HG03175 (cell line): ENCODE data around the gene TPSAB1.

Source experiments
- ATAC-seq: cut with Tn5 transposase; IDR thresholded peaks from one replicate; pipeline ENCODE4 v1.9.1; 2021; ENCODE audit warnings: mild to moderate bottlenecking, moderate library complexity; ENCODE audit not compliant: unreplicated experiment

The TPSAB1 gene

DNA sequence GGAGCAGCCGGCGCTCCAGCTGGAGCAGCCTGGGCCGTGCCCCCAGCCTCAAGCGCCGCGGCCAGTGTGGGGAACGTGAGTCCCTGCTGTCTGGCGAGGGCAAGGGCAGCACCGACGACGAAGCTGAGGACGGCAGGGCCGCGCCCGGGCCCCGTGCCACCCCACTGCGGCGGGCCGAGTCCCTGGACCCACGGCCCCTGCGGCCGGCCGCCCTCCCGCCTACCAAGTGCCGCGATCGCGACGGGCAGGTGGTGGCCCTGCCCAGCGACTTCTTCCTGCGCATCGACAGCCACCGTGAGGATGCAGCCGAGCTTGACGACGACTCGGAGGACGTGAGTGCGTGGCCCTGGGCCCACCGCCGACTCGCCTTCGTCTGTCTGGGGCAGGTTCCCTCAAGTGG is 31.4 kb upstream of the TPSAB1 start:
- no peak for ATAC-seq

DNA sequence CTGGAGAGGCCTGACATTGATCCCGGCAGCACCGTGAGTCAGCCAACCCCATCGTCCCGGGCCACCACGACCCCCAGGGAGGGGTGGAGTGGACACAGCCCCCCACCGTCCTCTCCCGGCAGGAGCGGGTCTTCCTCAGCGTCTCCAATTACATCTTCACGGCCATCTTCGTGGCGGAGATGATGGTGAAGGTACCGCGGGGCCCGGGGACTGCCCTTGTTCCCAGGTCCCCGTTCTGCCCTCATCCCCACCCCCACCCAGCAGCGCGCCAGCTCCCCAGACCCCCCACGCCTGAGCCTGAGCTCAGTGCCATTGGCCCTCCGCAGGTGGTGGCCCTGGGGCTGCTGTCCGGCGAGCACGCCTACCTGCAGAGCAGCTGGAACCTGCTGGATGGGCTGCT is 30.0 kb upstream of the TPSAB1 start:
- no peak for ATAC-seq

DNA sequence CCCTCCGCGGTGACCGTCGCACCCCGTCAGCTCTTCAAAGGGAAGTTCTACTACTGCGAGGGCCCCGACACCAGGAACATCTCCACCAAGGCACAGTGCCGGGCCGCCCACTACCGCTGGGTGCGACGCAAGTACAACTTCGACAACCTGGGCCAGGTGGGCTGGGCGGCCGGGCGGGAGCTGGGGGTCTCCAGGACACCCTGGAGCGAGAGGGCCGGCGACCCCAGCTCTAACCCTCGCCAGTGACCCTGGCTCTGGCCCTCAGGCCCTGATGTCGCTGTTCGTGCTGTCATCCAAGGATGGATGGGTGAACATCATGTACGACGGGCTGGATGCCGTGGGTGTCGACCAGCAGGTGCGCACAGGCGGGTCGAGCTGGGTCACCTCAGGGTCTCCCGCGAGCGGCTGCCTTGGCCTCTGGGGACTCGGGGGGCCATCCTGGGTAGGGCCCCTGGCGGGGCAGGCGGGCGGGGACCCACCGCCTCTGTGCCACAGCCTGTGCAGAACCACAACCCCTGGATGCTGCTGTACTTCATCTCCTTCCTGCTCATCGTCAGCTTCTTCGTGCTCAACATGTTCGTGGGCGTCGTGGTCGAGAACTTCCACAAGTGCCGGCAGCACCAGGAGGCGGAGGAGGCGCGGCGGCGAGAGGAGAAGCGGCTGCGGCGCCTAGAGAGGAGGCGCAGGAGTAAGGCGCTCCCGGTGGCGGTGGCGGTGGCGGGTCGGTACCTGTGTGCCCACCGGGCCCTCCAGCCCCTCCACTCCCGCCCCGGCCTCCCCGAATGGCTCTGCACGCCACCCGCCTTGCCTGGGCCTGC is 28.8 kb upstream of the TPSAB1 start:
- ATAC-seq, result no peak

DNA sequence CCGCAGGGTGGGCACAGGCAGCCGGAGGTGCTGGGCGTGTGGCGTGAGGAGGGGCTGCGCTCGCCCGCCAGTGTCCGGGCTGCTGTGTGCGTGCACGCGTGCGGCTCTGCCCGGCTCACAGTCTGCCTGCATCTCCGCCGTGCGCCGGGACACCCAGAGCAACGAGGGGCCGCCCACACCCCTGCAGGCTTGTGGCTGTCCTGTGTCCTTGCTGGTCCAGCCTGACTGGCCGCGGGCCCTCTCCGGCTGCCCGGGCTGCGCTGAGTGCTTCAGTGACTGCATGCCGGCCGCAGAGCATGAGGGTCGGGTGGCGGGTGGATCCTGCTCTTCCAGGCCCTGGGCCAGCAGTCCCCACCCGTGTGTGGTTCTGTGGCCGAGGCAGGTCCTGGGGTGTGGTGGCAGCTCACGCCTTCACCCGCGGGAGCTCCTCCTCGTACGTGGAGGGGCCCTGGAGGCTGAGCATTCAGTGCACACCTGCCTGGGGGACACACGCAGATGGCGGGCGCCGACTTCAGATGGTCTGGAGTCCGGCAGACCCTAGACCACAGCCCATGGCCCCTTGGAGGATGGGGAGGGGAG is 27.8 kb upstream of the TPSAB1 start:
- ATAC-seq, result no peak

DNA sequence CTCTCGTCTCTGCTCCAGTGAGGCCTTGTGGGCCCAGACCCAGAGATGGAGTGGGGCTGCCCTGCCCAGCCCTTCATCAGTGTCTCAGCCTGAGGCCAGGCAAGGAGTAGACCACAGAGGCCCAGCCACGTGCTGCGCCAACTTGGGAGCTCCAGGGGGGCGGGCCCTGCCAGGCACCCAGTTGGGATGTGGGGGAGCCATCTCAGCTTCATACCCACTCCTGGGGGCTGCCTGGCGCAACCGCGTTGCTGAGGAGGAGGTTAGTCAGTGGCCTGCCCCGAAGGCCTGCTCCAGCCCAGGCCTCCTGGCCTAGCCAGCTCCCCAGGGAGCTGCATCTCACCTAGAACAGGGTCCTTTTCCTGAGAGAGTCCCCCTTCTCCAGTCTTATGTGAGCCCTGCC is 27.3 kb upstream of the TPSAB1 start:
- no peak for ATAC-seq

DNA sequence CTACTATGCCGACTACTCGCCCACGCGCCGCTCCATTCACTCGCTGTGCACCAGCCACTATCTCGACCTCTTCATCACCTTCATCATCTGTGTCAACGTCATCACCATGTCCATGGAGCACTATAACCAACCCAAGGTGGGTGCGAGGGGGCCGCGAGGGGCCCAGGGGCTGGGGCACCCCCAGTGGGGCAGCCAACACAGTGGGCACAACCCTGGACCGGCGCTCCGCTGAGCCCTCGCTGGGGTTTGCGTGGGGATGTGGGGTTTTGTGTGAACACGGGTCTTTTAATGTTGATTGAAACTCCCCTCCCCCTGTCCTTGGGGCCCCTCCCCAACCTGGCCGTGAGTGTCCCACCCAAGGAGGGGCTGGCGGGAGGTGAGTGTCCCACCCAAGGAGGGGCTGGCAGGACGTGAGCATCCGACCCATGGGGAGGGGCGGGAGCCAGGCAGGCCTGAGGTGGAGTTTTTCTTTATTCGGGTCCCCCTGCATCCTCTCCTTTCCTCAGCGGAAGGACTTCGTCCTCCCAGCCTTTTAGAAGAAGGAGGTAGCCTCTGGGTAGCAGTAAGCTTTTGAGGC is 26.6 kb upstream of the TPSAB1 start:
- ATAC-seq, result no peak

DNA sequence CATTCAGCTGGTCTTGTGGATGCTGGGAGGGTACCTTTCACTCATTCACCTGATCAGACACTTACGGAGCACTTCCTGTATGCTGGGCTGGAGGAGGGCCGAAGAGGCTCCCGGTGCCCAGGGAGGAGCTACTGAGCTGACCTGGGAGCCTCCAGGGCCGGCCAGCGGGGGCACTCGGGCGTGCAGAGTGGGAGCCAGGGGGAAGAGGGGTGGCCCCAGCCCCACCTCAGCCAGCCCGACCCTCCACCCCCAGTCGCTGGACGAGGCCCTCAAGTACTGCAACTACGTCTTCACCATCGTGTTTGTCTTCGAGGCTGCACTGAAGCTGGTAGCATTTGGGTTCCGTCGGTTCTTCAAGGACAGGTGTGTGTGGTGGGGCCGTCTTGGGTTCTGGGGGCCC is 25.8 kb upstream of the TPSAB1 start:
- no peak for ATAC-seq

DNA sequence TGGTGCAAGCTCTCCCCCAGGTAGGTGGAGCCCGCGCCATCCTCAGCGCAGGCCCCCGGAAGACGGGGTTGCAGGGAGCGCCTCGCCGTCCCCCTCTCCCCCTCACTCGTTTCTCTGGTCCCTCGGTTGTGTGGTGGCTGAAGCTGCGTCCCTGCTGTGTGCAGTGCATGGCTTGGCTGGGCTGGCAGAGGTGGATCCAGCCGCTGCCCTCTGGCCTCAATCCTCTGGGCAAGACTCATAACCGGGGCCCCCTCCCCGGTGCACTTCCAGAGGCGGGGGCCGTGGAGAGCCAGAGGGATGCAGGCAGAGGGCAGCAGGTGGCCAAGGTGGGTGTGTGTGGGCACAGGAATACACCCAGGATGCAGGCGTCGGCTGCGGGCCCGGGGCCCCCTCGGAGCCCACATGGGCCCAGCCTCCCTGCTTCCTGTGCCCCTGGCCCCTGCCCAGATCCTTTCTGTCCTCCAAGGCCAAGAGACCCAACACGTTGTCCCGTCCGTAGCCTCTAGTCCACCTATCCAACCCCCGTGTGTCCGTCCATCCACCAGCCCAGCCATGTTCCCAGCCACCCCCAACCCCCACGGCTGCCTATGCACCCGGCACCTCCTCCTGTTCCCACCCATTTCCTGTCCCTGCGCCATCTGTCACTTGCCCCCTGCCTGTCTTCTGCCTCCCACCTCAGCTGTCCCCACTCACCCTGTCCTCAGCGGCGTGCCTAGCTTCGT is 24.8 kb upstream of the TPSAB1 start:
- ATAC-seq, result no peak

DNA sequence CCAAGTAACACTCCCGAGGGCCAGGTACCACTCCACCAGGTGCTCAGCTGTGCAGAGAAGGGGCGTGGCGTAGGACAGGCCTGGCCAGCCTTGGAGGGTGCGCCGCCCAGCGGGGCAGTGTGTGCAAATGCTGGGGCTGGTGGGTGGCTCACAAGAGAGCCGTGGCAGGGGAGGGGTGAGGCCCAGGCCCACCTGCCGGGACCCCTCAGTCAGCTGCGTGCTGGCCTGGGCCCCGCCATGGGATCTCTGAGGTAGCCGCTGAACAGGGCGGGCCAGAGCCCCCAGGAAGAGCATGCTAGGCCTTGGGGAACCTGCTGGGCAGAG is 24.2 kb upstream of the TPSAB1 start:
- no peak for ATAC-seq

DNA sequence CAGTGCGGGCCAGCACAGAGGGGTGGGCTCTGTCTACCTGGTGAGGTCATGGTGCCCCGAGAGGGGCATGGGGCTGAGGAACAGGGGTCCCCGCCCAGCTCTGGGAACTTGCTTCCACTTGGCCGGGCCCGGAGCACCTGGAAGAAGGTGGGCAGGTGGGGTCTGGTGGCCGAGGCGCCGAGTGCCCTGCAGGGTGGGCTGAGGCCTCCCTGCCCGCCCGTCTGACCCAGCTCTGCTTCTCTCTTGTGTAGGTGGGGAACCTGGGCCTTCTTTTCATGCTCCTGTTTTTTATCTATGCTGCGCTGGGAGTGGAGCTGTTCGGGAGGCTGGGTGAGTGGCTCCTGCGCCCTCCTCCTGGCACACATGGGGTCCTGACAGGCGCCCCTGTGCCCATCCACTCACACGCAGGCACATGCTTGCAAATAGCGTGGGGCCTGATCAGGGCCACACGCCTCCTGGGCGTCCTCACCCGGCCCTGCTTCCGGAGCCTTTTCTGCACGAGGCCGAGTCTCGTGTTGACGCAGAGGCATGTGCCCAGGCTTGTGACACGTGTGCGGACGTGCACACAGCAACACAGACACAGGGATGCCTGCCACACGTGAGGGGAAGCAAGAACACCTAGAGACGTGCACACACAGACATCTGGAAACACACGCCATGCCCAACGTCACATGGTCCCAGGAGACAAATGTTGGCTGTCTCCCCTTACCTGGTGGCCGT is 23.7 kb upstream of the TPSAB1 start:
- no peak for ATAC-seq

DNA sequence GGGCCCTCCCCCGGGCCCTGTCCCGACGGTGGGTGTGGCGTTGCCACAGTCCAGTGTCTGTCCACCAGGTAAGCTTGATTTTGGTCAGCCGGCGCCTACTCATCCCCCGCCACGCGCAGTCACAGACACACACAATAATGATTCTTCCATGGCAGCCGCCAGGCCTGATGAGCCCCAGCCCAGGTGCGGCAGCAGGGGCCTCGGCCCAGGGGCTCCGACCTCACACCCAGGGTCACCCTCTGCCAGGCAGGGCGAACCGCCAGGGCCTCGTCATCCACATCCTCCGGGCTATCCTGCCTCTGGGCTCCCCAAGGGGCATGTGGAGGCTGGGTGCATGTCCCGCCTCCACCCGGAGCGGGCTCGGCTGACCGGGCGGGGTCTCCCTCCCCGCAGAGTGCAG is 23.0 kb upstream of the TPSAB1 start:
- no peak for ATAC-seq

DNA sequence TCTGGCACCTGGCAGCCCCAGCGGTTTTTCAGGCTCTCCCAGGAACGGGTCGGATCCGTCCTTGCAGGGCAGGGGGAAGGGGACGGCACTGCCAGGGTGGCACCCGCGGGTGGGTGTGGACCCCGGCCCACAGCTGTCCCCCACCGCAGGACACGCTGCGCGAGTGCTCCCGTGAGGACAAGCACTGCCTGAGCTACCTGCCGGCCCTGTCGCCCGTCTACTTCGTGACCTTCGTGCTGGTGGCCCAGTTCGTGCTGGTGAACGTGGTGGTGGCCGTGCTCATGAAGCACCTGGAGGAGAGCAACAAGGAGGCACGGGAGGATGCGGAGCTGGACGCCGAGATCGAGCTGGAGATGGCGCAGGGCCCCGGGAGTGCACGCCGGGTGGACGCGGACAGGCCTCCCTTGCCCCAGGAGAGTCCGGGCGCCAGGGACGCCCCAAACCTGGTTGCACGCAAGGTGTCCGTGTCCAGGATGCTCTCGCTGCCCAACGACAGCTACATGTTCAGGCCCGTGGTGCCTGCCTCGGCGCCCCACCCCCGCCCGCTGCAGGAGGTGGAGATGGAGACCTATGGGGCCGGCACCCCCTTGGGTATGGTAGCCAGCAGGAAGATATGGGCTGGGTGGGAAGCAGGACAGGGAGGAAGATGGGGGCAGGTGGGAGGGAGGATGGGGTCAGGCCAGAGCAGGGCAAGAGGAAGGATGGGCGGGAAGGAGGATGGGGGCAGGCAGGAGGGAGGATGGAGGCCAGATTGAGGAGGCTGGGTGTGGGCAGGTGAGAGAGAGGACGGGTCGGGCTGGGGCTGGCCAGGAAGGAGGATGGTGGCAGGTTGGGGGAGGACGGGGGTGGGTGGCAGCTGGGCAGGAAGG is 22.2 kb upstream of the TPSAB1 start:
- ATAC-seq, result no peak

DNA sequence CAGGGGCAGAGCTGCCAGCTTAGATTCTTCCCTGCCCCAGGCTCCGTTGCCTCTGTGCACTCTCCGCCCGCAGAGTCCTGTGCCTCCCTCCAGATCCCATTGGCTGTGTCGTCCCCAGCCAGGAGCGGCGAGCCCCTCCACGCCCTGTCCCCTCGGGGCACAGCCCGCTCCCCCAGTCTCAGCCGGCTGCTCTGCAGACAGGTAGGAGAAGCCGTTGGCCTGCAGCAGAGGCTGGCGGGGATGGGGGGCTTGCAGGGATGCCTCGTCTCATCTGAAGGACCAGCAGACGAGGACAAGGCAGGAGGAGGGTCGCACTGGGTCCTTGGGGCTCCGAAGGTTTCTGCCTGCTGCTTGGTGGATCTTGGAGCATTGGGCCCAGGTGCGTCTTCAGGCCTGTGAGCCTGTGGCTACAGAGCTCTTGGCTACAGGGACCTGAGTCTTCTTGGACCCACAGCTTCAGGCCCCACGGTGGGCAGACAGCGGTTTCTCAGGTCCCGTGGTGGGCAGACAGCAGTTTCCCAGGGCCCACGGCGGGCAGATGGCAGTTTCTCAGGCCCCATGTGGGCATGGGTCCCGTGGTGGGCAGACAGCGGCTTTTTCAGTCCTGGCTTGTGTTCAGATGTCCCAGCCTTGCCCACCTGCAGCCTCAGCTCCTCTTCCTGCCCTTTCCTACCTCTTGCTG is 21.4 kb upstream of the TPSAB1 start:
- no peak for ATAC-seq

DNA sequence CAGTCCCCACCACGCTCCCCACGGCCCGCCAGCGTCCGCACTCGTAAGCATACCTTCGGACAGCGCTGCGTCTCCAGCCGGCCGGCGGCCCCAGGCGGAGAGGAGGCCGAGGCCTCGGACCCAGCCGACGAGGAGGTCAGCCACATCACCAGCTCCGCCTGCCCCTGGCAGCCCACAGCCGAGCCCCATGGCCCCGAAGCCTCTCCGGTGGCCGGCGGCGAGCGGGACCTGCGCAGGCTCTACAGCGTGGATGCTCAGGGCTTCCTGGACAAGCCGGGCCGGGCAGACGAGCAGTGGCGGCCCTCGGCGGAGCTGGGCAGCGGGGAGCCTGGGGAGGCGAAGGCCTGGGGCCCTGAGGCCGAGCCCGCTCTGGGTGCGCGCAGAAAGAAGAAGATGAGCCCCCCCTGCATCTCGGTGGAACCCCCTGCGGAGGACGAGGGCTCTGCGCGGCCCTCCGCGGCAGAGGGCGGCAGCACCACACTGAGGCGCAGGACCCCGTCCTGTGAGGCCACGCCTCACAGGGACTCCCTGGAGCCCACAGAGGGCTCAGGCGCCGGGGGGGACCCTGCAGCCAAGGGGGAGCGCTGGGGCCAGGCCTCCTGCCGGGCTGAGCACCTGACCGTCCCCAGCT is 20.3 kb upstream of the TPSAB1 start:
- ATAC-seq, result no peak

DNA sequence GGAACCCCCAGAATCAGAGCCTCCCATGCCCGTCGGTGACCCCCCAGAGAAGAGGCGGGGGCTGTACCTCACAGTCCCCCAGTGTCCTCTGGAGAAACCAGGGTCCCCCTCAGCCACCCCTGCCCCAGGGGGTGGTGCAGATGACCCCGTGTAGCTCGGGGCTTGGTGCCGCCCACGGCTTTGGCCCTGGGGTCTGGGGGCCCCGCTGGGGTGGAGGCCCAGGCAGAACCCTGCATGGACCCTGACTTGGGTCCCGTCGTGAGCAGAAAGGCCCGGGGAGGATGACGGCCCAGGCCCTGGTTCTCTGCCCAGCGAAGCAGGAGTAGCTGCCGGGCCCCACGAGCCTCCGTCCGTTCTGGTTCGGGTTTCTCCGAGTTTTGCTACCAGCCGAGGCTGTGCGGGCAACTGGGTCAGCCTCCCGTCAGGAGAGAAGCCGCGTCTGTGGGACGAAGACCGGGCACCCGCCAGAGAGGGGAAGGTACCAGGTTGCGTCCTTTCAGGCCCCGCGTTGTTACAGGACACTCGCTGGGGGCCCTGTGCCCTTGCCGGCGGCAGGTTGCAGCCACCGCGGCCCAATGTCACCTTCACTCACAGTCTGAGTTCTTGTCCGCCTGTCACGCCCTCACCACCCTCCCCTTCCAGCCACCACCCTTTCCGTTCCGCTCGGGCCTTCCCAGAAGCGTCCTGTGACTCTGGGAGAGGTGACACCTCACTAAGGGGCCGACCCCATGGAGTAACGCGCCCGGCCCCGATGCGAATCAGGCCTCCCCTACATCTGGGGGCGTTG is 19.5 kb upstream of the TPSAB1 start:
- ATAC-seq, result no peak

DNA sequence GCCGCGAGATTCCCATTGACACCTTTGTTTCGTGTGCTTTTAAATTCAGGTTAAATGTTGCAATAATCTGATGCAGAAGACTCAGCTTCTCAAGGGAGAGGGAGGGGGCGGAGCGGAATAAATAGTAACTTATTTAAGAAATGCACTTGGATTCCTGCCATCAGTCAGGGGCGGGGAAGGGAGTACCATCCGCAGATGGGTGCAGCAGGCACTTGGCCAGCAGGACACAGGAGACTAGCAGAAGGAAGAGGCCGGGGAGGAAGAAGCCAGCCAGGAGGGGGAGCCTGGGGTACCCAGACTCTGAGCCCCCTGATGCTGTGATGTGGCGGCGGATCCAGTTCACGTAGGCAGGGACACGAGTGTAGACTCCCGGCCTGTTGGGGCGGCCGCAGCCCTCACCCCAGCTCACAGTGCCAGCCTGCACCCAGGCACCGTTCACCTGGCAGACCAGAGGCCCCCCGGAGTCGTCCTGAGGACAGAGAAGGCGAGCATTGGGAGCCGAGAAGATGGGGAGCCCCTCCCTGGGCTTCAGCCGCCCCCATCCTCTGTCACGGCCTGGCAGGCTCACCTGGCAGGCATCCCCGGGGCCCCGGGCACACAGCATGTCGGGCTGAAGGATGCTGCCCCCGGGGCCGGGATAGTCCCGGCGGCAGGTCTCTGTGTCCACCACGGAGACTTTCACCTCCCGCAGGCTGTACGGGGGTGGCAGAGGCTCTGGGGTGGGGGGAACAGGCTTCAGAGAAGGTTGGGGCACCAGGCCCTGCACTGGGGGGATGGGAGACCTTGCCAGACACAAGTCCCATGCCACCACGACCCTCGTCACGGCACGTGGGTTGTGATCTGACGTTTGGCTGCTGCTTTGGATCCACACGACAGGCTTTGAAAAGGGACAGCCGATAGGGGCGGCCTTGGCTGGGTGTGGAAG is 18.6 kb upstream of the TPSAB1 start:
- ATAC-seq, result no peak

DNA sequence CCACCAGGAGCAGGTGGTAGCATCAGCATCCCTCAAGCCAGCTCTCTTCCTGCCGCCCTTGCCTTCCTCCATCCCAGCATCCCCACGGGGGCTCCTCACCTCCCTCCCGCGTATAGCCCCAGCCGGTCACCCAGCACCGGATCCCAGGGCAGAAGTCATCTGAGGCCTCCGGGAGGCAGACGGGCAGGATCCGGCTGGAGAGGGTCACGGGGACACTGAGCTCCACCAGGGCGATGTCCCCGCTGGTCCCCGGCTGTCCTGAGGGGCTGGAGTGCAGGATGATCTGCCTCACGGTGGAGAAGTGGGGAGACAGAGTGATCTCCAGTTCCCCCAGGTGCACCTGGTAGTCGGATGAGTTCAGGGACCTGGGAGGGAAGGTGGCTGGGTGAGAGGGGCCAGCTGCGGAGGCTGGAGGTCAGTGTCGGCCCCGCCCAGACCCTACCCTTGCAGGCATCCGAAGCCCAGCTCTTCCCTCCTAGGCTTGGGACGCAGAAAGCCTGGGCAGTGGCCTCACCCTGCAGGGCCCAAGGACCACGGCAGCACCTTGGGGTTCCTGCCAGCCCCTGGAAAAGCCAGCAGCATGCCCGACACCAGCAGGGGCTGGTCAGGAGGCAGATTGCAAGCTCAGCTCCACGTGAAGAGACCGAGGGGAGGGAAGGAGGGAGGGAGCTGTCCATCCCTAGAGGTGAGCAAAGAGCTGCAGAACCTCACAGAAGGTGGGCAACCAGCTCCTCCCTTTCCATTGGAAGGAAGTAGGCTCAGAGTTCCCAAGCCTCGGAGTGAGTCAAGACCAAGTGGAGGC is 17.8 kb upstream of the TPSAB1 start:
- no peak for ATAC-seq
